Measurements from ENCODE around the gene PRUNE1.

DNA sequence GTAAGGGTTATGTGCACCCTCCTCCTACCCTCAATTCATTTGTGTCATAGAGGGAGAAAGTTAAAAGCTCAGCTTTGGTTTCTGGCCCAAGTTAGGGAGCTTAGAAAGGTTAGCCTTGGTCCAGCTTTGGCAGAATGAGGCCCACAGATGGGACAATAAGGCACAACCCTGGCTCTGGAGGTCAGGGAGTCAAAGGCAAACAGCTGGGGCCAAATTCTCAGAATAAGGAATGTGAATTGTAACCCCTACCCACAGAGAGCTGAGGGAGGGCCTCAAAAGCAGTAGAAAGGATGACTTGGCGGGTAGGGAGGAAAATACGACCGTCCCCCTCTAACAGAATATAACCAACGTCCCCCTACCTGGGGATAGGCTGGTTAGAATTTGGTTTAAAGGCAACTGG, 42.6 kb upstream of the PRUNE1 start:
- TF ChIP-seq, protein P1, sequence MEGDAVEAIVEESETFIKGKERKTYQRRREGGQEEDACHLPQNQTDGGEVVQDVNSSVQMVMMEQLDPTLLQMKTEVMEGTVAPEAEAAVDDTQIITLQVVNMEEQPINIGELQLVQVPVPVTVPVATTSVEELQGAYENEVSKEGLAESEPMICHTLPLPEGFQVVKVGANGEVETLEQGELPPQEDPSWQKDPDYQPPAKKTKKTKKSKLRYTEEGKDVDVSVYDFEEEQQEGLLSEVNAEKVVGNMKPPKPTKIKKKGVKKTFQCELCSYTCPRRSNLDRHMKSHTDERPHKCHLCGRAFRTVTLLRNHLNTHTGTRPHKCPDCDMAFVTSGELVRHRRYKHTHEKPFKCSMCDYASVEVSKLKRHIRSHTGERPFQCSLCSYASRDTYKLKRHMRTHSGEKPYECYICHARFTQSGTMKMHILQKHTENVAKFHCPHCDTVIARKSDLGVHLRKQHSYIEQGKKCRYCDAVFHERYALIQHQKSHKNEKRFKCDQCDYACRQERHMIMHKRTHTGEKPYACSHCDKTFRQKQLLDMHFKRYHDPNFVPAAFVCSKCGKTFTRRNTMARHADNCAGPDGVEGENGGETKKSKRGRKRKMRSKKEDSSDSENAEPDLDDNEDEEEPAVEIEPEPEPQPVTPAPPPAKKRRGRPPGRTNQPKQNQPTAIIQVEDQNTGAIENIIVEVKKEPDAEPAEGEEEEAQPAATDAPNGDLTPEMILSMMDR (IDR thresholded peaks at IDR 0.05; ENCODE audit: low read depth, low read length): no peak
- TF ChIP-seq EZH2phosphoT487 (IDR thresholded peaks at IDR 0.05; ENCODE audit: low read depth): no peak
